ENCODE measurements around the gene SUFU.
A peak's percentile ranks its signal among the peaks of the same experiment; 100 is the strongest.
"Not testable (repeated sequence)": the region's sequence is repeated elsewhere in the genome, so short reads cannot be mapped to it uniquely, and the experiment has no call there.

The SUFU gene

DNA sequence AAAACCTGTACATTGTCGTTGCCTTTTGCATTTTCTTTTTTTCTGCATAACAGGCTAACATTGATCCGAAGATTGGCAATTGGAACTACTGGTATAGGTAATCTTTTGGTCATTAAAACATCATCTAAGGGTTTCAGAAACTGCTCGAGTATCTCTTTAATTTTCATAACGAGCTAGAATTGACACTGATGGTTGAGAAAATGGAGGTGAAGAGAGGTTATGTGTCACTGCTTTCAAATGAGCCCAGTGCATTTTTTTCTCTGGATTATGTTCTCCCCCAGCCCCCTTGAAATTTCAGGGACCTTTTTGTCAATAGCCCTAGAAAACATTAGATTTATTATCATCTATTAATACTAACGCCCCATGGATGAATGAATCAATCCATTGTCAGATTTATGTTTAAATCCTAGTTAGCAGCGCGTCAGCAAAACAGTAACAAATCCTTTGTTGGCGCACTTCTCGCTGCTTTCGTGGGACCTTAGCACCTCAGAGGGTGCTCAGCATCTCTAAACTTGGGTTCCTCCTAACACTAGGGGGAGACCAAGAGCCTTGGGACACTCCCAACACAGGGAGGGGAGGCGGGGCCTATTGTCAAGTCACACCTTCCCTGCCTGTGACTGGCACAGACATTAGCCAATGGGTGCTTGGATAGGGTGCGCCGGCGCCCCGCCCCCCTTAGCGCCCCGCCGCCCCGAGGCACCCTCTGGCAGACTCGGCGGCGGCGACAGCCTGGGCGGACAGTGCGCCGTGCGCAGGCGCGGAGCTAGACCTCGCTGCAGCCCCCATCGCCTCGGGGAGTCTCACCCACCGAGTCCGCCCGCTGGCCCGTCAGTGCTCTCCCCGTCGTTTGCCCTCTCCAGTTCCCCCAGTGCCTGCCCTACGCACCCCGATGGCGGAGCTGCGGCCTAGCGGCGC, at the start of gene SUFU:
Gene SUFU (plus strand): TSS at position 709 of the 915 bp plus-strand sequence. CDS start 181 bp downstream, at position 890.
- DNase-seq (ENCODE audit: low read depth, low spot score) = peak; percentile 96

DNA sequence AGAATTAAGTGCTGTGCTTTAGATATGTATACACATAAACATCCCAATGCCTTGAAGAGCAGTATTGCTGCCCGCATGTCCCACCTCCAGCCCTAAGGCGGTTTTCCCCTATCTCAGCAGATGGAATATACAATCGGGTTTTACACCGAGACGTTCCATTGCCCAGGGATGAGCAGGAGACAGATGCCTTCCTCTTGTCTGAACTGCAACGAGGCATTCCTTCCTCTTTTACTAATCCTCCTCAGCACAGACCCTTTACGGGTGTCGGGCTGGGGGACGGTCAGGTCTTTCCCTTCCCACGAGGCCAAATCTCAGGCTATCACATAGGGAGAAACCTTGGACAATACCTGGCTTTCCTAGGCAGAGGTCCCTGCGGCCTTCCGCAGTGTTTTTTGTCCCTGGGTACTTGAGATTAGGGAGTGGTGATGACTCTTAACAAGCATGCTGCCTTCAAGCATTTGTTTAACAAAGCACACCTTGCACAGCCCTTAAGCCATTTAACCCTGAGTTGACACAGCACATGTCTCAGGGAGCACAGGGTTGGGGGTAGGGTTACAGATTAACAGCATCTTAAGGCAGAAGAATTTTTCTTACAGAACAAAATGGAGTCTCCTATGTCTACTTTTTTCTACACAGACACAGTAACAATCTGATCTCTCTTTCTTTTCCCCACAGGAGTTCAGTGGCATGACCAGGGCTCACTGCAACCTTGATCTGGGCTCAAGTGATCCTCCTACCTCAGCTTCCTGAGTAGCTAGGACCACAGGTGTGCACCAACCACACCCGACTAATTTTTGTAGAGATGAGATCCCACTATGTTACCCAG, 48.9 kb upstream of the SUFU start:
- not testable (repeated sequence) for DNase-seq (ENCODE audit: low read depth, low spot score)

DNA sequence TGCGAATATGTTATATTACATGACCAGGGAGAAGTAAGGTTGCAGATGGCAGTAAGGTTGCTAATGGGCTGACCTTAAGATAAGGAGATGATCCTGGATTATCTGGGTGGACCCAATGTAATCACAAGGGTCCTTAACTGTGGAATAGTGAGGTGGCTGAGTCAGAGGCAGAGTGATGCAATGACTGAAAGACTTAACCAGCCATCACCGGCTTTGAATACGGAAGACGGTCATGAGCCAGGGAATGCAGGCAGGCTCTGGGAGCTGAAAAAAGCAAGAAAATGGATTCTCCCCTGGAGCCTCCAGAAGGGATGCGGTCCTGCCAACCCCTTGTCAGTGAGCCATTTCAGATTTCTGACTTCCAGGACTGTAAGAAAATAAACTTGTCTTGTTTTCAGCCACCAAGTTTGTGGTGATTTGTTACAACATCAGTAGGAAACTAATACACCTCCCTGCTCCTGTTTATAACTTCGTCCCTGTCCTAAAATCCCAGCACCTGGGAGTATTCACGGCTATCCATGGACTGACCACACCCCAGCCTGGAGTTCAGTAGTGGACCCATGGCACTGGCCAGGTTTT, 47.8 kb upstream of the SUFU start:
- no peak for DNase-seq (ENCODE audit: low read depth, low spot score)

DNA sequence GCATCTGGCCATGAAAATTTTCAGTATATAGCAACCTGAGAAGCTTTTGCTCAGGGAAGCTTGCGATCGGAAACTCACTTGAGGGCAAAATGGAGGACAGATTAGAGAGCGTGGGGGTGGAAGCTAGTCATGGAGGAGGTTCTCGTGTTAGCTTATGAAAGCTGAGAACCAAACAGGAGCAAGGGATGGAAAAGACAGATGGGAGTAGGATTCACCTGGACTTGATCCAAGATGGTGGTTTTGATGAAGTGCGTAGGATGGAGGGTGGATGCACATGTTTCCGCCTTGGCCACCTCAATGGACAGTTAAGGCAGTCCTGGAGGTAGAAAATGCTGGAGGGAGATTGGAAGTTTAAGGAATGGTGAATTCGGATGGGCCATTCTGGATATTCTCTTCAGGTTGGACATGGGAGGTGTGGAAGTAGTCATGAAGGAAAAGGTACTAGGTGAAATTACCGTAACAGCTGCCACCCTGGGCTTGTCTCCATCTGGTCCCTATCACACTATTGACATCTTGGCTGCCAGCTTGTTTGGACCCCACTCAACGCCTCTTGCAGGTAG, 46.1 kb upstream of the SUFU start:
- DNase-seq (ENCODE audit: low read depth, low spot score) = no peak

DNA sequence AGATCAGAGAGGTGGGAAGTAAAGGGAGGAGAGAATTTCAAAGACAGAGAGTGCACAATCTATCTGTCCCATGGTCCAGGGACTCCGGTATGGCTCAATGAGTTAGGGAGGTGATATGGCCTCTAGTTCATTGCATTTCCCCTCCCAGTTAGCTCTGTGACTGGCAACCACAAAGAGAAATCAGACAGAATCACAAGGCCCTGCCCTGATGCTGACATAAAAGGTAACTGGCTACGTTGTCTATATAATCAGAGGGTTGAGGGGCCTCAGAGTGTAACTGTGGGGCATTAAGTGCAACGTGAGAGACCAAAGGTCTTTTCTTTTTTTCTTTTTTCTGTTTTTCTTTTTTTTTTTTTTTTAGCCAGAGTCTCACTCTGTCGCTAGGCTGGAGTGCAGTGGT, 45.1 kb upstream of the SUFU start:
- no peak for DNase-seq (ENCODE audit: low read depth, low spot score)

DNA sequence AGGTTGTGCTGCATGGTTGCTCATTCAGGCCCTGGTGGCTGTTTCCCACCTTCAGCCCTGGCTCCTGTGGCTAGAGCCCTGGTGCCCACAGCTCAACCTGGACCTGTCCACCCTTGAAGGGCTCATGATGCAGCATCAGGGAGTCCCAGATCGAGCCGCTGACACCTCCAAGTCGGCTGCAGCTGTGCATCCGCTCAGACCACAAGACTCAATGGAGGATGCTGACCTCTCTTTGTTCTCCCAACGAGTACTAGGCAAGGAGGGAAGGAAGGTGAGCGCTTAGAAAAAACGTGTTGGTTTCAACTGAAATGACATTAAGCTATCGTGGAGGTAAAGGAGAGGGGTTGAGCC, 43.0 kb upstream of the SUFU start:
- DNase-seq (ENCODE audit: low read depth, low spot score) = no peak

DNA sequence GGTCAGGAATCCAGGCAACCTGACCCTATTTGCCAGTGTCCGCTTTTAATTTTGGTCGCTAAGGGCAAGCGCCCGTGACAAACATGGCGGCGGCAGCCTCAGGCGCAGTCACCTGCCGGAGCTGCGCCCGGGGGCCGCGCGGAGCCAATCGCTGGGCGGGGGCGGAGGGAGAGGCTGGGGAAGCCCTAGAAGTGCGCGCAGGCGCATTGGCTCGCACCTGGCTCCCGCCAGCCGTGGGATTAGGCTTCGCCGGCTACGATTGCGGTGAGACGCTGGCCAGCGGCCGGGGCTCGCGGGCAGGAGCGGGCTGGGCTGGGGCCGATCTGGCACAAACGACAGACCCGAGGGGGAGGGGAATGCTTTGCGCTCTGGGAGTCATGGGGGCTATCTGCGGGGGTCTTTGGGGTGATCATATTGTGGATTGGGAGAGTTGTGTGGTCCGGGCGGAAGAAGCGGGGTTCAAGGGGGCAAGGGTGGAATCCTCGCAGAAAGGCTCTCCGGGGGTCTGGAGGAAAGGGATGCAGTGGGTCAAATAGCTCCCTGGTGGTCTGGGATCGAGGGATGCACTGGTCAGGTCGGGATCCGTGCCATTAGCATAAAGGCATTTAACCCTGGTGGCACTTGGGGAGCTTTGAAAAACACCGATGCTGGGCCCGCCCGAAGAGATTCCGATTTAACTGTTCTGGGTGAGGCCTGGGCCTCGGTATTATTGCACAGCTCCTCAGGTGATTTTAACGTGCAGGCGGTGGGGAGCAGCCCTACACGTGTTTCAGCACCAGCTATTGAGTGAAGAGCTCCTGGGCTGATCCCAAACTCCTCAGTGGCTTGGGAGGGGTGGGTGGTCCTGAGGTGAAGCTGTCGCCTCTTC, 42.4 kb upstream of the SUFU start:
- DNase-seq (ENCODE audit: low read depth, low spot score) = peak; percentile 78

DNA sequence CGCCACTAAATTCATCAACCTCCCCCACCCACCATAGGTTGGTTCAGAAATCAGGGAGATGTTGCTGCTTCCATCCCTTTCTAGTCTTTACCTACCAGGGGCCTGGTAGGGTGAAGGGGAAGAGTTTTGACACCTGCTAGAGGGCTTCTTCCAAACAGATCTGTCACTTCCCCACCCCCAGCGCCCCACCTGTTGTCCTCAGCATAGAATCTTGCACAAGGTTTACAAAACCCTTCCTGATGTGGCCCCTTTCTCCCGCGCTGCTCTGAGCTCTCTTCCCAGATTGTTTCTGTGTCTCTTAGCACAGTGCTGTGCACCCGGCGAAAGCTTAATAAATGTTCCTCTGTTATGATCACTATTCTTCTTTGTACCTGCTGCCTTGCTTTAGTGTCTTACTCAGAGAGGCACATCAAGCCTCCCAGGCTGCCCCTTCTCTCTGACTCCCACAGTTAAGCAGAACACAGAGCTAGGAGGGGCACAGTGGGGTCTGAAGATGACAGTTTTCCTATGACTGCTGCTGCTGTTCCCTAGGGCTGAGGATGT, 41.2 kb upstream of the SUFU start:
- no peak for DNase-seq (ENCODE audit: low read depth, low spot score)

DNA sequence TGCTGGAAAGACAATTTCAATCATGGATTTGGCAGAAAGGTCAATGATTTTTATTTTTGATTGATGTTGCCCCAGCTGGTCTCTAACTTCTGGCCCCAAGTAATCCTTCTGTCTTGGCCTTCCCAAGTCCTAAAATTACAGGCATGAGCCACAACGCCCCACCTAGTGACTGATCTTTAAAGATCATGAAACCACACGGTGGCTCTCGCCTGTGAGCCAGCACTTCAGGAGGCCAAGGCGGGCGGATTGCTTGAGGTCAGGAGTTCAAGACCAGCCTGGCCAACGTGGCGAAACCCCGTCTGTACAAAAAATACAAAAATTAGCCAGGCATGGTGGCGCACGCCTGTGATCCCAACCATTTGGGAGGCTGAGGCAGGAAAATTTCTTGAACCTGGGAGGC, 39.8 kb upstream of the SUFU start:
- no peak for DNase-seq (ENCODE audit: low read depth, low spot score)

DNA sequence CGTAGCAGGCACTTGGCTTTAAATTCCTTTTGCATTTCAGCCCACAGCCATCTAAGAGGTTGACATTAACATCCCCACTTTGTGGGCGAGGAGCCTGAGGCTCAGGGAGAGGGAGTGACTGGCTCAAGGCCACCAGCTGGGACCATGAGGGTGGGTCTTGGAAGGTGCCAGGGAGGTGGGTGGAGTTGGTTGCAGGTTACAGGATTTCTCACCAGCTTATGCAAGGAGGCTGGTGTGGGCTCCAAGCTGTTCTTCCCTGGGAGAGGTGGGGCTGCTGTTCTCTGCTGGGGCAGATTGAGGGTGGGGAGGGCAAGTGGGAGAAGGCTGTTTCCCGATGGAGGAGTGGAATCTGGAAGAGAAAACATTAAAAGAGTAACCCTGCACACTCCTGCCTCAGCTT, 38.3 kb upstream of the SUFU start:
- DNase-seq (ENCODE audit: low read depth, low spot score) = no peak

DNA sequence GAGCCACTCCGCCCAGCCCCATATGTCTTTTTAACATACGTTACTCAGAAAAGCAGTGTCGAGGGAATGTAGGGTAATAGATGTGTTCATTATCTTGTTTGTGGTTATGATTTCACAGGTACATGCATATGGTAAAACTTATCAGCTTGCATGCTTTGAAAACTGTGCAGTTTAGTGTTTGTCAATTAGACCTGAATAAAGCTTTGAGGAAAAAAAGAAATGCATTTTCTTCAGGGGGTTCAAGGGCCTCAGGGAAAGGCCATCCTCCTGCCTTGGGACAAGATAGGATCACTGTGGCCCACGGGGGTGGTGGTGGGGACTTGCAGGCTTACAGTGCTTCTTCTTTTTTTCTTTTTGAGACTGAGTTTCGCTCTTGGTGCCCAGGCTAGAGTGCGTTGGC, 36.5 kb upstream of the SUFU start:
- no peak for DNase-seq (ENCODE audit: low read depth, low spot score)

DNA sequence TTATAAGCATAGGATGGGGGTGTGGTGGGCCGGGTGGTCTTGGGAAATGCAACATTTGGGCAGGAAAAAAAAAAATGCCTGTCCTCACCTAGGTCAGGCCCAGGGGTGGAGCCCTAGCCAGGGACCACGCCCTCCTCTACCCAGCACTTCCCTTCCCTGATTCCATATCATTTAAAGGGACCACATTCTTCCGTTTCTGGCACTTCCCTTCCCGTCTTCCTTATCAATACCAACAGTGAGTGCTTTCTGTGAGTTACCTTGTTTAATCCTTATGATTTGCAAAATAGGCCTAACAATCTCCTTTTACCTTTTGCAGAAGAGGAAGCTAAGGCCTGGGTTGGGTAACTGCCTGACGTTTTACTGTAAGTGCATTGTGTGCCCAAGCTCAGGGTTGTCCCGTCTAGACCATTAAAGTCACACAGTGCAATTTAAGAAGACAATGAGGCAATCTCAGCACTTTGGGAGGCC, 35.8 kb upstream of the SUFU start:
- no peak for DNase-seq (ENCODE audit: low read depth, low spot score)

DNA sequence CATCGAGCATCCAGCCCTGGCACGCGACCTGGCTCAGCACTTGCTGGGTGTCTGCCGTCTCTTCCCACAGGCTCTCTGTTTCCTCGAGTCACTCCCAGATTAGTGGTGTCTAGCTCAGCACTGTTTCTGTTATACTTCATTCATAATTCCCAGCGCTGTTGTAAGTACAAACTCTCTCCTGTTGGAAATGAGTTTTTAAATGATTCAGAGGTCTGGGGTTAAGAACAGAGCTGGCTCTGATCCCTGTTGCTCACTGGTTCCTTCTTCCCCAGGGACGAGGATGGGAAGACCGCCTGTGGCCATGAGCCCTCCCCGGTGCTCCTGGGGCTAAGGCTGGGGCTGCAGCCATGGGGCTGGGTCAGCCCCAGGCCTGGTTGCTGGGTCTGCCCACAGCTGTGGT, 35.1 kb upstream of the SUFU start:
- no peak for DNase-seq (ENCODE audit: low read depth, low spot score)

DNA sequence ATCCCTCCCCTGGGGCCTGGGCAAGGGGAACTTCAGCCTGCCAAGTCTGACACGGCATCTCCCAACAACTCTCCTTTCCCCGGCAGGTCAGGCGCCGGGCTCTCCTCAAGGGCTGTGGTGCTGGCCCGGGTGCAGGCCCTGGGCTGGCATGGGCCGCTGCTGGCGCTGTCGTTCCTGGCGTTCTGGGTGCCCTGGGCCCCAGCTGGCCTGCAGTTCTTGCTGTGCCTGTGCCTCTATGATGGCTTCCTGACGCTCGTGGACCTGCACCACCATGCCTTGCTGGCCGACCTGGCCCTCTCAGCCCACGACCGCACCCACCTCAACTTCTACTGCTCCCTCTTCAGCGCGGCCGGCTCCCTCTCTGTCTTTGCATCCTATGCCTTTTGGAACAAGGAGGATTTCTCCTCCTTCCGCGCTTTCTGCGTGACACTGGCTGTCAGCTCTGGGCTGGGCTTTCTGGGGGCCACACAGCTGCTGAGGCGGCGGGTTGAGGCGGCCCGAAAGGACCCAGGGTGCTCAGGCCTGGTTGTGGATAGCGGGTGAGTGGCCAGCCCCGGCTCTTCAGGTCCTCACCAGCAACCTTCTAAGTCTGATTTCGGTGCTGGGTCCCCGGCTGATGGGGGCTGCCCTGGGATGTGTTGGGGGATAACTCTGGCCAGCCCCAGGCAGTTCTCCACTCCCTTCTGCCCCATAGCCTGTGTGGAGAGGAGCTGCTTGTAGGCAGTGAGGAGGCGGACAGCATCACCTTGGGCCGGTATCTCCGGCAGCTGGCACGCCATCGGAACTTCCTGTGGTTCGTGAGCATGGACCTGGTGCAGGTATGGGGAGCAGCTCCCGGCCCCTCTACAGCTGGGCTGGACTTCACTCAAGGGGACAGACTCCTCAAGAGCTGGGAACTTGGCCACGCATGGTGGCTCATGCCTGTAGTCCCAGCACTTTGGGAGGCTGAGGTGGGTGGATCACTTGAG, 32.9 kb upstream of the SUFU start:
- DNase-seq (ENCODE audit: low read depth, low spot score) = no peak

DNA sequence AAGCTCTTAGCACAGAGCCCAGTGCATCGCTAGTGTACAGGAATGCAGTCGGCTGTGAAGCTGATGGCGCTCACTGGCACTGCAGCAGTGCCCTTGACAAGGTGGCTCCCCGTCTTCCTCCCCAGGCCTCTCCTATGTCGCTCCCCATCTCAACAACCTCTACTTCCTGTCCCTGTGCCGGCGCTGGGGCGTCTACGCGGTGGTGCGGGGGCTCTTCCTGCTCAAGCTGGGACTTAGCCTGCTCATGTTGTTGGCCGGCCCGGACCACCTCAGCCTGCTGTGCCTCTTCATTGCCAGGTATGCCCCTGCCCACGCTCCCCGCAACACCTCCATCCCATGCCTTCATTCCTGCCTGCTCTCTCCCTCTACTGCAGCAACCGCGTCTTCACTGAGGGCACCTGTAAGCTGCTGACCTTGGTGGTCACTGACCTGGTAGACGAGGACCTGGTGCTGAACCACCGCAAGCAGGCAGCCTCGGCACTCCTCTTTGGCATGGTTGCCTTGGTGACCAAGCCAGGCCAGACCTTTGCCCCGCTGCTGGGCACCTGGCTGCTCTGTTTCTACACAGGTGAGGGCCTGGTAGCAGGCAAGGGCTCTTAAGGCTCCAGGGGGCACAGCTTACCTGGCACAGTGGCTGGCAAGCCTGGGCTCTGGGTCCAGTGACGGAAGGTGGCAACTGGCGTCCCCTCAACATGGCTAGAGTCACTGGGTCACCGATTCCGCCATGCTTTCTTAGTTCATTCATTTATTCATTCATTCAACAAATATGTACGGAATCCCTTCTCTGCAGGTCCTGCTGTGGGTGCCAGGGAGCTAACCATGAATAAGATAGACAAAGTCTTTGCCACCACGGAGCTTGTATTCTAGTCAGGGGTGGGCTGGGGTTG, 30.1 kb upstream of the SUFU start:
- no peak for DNase-seq (ENCODE audit: low read depth, low spot score)

DNA sequence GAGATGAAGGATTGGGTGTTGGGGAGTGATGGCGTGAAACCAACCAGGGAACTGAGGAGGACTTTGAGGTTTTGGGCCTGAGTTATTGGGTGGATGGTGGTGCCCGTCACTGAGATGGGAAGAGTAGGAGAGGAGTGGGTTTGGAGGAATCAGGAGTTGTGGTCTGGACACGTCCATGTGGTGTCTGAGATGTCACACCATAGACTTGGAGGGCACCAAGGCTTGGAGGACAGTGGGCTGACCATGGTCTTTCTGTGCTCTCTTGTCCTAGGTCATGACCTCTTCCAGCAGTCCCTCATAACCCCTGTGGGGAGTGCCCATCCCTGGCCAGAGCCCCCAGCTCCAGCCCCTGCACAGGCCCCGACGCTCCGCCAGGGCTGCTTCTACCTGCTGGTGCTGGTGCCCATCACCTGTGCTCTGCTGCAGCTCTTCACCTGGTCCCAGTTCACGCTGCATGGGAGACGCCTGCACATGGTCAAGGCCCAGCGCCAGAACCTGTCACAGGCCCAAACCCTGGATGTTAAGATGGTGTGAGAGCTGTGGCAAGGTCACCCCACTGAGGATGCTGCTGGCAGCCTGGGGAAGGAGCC, 28.2 kb upstream of the SUFU start:
- DNase-seq (ENCODE audit: low read depth, low spot score) = no peak

DNA sequence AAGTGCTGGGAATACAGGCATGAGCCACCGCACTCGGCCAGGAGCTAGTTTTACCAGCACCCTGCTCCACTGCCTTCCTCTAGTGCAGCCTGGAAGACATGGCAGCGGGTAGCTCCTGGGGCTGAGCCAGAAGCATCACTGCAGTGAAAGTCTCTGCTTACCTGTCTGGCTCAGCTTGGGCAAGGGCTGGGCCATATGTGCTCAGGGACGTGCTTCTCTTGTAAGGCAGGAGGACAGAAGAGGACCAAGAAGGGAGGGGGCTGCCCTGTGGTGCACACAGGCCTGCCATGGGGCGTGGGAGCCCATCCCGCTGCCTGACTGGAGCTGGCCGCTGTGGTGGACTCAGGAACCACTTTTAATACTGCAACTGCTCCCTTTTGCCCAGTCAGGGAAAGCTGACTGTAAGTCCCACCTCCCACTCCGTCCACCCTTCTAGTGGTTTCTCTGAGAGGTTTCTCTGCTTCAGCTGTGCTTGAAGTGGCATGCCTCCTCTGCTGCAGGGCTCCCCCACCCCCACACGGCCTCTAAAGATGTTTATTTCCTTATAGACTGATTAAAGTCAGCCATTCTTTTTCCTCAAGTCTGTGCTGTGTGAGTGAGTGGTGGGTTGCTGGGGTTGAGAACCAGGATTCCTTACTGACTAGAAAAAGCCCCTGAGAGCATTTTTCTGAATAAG, 27.2 kb upstream of the SUFU start:
- DNase-seq (ENCODE audit: low read depth, low spot score) = no peak

DNA sequence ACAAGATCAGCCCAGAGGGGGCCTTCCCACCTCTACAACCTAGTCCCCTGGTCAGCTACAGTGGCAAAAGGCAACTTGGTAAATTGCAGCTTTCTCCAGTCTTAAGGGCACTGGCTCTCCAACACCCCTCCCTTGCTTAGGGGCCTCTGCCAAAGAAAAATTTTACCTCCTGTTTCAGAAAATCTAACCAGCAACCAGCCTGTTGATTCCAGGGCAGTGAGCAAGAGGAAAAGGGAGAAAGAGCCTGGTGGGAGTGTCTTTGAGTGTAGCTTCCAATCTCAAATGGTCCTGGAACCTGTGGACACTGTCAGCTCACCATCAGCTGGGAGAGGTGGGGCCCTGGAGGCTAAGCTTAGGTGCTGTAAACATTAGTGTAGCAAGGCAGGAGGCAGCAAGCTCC, 24.1 kb upstream of the SUFU start:
- DNase-seq (ENCODE audit: low read depth, low spot score) = no peak

Measured in activated CD4-positive, CD25-positive, alpha-beta regulatory T cell treated with anti-CD3 and anti-CD28 coated beads, Interleukin-2, amount 50 U/mL, for 16 hours (primary cell).